Stimulated activated naive CD8-positive, alpha-beta T cell treated with anti-CD3 and anti-CD28 coated beads, Interleukin-15, Interleukin-2, amounts not matched to agents 100 U/mL and 50 U/mL, for 24 hours (primary cell): ENCODE measurements around the gene PRCC.
A peak's percentile ranks its signal among the peaks of the same experiment; 100 is the strongest.
"Not testable (repeated sequence)": the region's sequence is repeated elsewhere in the genome, so short reads cannot be mapped to it uniquely, and the experiment has no call there.

Experiments used
- ATAC-seq: fragments of 150-1000 bp; cut with Tn5 transposase; one replicate; pipeline ENCODE4 v1.10.0; 2021
- DNase-seq: peaks from one replicate; pipeline ENCODE4 v3.0.0; 2021

Gene PRCC

GRCh38 chr1:156760796-156761104, 6.6 kb upstream of the PRCC start:
- DNase-seq = no peak
- no peak for ATAC-seq

DNA sequence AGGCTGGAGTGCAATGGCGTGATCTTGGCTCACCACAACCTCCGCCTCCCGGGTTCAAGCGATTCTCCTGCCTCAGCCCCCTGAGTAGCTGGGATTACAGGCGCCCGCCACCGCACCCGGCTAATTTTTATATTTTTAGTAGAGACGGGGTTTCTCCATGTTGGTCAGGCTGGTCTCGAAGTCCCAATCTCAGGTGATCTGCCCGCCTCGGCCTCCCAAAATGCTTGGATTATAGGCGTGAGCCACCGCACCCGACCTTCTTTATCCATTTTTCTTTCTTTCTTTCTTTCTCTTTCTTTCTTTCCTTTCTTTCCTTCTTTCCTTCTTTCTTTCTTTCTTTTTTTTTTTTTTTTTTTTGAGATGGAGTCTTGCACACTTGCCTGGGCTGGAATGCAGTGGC, 2.2 kb upstream of the PRCC start:
- DNase-seq, ATAC-seq: not testable (repeated sequence)

- no peak for ATAC-seq
- DNase-seq = no peak
Observed at GRCh38 chr1:156765666-156766065, 1.7 kb upstream of the PRCC start.

- DNase-seq = peak; percentile 34
- no peak for ATAC-seq
Observed at GRCh38 chr1:156766298-156767100, 836 bp upstream of the PRCC start.

GRCh38 chr1:156767879-156768604, 707 bp downstream of the PRCC start:
- ATAC-seq (no peak), DNase-seq (peak; percentile 61)

DNA sequence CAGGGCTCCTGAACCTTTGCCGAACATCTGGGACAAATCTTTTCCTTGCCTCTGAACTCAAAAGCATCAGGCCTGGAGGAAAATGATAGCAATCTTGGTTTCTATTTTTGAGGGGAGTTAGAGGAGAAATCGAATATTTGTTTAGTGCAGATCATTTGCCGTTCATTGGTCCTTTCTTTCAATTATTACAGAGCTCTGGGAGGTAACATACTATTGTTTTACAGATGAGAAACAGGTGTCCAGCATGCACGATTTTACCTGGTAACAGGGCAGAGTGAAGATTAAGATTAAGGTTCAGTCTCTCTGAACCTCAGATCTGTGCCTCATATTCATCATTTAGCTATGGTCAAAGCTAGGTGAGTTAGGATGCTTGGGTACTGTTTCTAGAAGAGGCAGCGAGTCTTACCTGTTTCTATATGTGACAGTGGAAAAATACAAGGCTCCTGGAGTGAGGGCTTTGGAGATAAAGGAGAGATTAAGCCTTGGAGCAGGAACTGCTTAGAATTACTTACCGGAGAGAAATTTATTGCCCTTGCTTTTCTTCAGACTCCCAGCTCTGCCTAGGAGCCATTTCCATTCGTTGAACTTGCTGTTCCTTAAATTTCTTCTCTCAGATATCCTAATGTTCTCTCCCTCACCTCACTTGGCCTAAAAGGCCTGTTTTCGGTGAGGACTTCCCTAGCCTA, 1.4 kb downstream of the PRCC start:
- DNase-seq (no peak), ATAC-seq (no peak)

DNA sequence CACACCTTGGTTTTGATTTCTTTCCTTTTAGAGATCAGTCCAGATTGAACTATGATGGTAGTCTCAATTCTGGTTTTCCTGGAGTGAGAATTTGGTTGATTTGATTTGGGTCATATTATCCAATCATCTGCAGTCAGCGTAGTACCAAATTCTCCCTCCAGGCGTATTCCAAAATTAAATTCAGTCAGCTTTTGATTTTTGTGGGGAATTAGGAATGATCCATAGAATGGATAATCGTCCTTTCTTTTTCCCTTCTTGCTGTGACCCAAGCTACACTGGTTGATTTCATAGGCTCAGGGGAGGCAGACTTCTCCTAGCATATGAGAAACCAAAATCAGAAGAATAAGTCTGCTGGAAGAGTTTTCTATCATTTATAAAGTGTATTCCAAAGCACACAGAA, 4.9 kb downstream of the PRCC start:
- no peak for ATAC-seq
- no peak for DNase-seq

- ATAC-seq = no peak
- no peak for DNase-seq
Observed at GRCh38 chr1:156772728-156773497, 5.6 kb downstream of the PRCC start.

GRCh38 chr1:156773607-156774006, 6.3 kb downstream of the PRCC start:
- ATAC-seq (peak; percentile 36), DNase-seq (no peak)

DNA sequence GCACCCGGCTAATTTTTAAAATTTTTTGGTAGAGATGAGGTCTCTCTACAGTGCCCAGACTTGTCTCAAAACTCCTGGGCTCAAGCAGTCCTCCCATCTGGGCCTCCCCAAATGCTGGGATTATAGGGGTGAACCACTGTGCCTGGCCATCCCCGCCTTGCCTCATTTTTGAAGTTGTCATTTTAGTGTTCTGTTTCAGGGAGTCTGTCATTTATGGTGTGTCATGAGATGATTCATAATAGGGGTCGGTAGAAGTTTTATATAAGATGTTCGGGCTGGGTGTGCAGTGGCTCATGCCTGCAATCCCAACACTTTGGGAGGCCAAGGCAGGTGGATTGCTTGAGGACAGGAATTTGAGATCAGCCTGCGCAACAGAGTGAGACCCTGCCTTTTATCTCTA, 8.5 kb downstream of the PRCC start:
- DNase-seq = no peak
- no peak for ATAC-seq

GRCh38 chr1:156776942-156777341, 9.6 kb downstream of the PRCC start:
- no peak for ATAC-seq
- no peak for DNase-seq

DNA sequence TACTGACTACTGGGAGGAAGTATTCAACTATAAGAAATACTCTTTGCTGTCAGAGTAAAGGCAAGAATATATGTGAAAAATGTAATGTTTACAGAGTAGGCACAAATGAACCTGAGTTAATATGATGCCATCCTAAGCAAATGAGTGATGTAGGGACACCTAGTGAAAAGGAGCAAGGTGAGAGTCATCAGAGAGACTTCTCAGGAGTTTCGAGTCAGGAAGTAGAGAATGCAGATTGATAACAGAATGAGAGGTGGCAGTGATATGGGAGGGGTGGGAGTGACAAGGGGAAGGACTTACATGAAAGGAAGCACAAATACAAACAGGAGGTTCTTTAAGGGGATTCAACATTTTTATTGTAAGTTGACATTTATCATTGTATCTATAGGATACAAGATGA, 10.2 kb downstream of the PRCC start:
- ATAC-seq (no peak), DNase-seq (no peak)

DNA sequence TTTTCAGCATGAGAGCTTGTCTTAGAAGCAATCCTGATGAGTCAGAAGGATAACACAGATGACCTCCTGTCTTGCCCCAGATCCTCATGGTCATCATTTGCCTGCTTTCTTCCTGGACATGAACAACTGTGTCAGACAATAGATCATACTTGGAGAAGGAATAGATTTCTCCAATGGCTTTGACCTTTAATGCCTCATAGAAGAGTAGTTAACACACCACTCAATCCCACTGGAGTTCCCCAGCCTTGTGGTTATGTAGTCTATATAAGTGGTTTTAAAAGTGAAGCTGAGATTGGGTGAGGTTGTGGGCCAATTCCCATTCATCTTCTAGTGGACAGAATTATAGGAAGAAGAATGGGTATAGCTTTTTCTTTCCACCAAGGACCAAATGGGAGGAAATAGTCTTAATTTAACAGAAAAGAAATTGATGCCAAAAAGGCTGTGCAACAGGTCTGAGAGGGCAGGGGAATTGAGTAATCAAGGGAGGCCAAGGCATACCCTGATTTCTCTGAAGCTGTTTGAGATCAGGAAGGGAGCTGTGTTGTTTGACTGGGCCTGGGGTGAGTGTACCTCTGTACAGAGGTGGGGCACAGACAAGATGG, 14.4 kb downstream of the PRCC start:
- no peak for ATAC-seq
- no peak for DNase-seq

DNA sequence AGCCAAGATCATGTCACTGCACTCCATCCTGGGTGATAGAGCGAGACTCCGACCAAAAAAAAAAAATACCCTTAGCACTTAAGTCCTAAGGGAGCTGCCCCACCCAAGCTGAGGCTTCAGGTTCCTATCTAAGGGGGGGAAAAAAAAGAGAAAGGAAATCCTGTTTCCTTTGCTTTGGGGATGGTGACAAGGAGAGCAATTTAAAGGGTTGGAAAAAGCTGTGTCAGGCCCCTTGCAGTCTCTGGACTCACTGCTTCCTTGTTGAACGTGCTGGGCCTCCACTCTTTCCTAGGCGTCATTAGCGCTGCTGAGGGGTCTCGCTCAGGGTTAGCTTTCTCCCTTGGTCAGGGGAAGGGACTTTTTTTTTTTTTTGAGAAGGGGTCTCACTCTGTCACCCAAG, 18.1 kb downstream of the PRCC start:
- DNase-seq = no peak
- no peak for ATAC-seq

- DNase-seq (no peak), ATAC-seq (no peak)
Observed at GRCh38 chr1:156786640-156787039, 19.3 kb downstream of the PRCC start.

DNA sequence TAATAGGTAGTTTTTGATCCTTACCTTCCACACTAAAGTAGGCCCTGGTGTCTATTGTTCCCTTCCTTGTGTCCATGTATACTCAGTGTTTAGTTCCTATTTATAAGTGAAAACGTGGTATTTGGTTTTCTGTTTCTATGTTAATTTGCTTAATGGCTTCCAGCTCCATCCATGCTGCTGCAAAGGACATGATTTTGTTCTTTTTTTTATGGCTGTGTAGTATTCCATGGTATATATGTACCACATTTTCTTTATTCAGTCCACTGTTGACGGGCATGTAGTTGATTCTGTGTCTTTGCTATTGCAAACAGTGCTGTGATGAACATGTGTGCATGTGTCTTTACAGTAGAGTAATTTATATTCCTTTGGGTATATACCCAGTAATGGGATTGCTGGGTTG, 20.8 kb downstream of the PRCC start:
- DNase-seq (no peak), ATAC-seq (no peak)

- ATAC-seq = no peak
- no peak for DNase-seq
Observed at GRCh38 chr1:156789621-156790318, 22.4 kb downstream of the PRCC start.

- ATAC-seq (no peak), DNase-seq (no peak)
Observed at GRCh38 chr1:156794506-156795373, 27.4 kb downstream of the PRCC start.

DNA sequence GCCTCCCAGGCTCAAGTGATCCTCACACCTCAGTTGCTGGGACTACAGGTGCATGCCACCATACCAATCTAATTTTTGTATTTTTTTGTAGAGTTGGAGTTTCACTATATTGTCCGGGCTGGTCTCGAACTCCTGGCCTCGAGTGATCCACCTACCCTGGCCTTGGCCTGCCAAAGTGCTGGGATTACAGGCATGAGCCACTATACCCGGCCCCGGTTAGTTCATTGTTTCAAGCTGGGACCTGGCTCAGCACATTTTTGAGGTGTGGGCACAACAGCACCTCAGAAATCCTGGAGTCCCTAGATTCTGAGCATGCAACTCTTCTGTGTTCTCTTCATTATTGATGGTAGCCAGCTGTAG, 28.0 kb downstream of the PRCC start:
- ATAC-seq (no peak), DNase-seq (no peak)

GRCh38 chr1:156795787-156796186, 28.5 kb downstream of the PRCC start:
- ATAC-seq (no peak), DNase-seq (no peak)
